ENCODE data around the gene CACNA2D3.

CACNA2D3 gene

DNA sequence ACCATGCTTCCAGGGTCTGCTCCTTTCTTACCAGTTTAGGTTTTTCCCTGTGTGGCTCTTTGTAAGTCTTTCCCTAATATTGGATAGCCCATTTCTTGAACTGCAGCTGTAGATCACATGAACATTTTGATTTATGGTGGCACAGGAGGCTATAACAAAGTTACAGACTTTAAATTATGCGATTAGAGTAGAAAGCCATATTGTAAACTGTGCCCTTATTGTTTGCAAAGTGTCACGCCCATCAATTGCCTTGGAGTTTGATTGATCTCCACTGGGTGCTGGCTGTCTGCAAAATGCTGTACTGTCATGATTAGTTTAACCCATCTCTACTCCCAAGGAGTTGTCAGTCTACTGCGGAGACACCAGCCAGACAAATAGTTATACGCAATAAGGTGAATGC is 110.3 kb downstream of the CACNA2D3 start:
- Mint-ChIP-seq H3K4me3 (no peak overlapping the region), H3K36me3 (ENCODE audit: low read depth) (no peaks in the 10 kb centered on the region), H3K27me3 (ENCODE audit: low read depth) (no peaks in the 10 kb centered on the region), H3K9me3 (no peaks in the 10 kb centered on the region), H3K27ac (no peak overlapping the region), H3K4me1 (ENCODE audit: low read depth) (no peaks in the 10 kb centered on the region)
- DNase-seq (ENCODE audit: low spot score): no peak

DNA sequence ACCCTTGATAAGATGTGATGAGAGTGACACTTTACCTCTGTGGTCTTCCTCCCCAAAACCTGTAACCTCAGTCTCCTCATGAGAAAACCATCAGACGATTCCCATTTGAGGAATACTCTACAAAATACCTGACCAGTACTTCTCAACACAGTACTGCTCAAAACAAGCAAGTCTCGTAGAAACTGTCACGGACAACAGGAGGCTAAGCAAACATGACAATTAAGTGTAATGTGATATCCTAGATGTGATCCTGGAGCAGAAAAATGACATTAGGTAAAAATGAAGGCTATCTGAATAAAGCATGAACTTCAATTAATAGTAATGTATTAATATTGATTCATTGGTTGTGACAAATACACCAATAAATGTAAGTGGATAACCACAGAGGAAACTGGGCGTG is 113.6 kb downstream of the CACNA2D3 start:
- Mint-ChIP-seq H3K36me3 (ENCODE audit: low read depth) (no peaks in the 10 kb centered on the region), H3K27me3 (ENCODE audit: low read depth) (no peaks in the 10 kb centered on the region), H3K9me3 (no peaks in the 10 kb centered on the region), H3K27ac (no peak overlapping the region), H3K4me1 (ENCODE audit: low read depth) (no peaks in the 10 kb centered on the region), H3K4me3 (no peak overlapping the region)
- no peak for DNase-seq (ENCODE audit: low spot score)

DNA sequence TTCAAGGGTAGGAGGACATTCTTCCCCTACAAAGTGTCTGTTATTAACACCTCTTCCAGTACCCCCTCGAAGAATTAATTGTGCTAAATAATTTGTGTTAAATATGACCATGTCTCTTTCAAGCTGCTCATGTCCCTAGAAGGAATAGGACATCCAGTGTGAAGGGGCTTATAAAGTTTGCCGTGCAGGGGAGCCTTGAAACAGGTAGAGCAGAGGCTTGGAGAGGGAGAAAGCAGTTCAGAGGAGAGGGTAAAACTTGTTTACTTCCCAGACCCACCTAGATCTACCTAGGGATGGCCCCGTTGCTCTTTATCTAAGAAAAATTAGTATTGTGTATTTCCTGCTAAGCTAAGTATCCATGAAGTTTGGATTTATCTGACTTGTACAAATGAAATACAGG is 114.8 kb downstream of the CACNA2D3 start:
- no peak overlapping the region for H3K27ac Mint-ChIP-seq

DNA sequence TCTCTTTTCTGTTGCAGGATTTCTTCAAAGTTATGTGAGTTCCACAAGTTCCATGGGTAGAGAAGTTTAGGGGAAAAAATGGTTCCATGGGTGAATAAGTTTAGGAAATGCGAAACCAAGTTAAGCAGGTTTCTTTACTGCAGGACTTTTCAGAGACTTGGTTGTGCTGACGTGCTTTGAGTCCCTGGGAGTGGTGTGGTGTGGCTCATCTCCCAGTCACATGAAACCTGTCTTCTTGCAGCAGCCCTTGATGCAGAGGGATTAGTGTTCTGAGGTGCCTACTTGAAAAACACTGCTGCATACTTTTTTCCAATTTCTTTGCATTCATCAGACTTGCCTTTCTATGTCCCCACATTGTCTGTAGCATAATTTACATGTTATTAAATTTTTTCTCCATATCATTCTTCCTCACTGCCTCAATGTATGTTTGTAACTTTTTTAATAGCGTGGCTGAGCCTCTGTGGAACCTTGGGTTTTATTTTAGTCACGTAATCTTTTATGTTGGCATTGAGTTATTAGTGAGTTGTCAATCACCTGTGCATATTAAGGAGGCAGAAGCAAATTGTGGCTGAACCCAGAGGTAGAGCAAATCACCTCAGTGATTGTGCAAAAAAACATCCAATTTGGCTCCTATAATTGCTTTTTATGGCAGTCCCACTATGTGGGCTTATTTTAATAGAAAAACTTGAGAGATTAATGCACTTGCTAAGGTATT is 115.6 kb downstream of the CACNA2D3 start:
- DNase-seq (ENCODE audit: low spot score): no peak
- Mint-ChIP-seq H3K4me1 (ENCODE audit: low read depth) (no peaks in the 10 kb centered on the region), H3K9me3 (no peaks in the 10 kb centered on the region), H3K27ac (no peak overlapping the region), H3K36me3 (ENCODE audit: low read depth) (no peaks in the 10 kb centered on the region), H3K27me3 (ENCODE audit: low read depth) (no peaks in the 10 kb centered on the region), H3K4me3 (no peak overlapping the region)

More for the DNA sequence above, 114.8 kb downstream of the CACNA2D3 start:
- Mint-ChIP-seq H3K36me3 (ENCODE audit: low read depth) (no peaks in the 10 kb centered on the region), H3K4me3 (no peak overlapping the region), H3K4me1 (ENCODE audit: low read depth) (no peaks in the 10 kb centered on the region), H3K27me3 (ENCODE audit: low read depth) (no peaks in the 10 kb centered on the region), H3K9me3 (no peaks in the 10 kb centered on the region)
- no peak for DNase-seq (ENCODE audit: low spot score)

DNA sequence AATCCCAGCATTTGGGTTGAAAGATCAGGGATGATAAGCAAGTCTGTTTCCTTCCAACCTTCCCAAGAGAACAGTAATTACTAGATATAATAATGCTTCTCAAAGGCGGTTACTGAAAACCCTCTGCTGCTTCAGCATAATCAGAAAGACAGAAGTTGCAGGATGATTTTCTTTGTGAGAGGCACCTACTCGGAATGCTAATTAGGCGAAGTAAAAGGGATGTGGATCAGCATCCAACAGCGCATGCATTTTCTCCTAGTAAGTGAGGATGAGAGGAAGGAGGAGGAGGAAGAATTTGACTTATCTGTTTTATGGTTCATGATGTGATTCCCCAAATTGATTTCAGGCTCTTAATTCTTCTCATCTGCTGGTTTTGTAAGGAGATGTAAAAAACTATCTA is 118.0 kb downstream of the CACNA2D3 start:
- Mint-ChIP-seq H3K27me3 (ENCODE audit: low read depth) (no peaks in the 10 kb centered on the region), H3K4me1 (ENCODE audit: low read depth) (no peaks in the 10 kb centered on the region), H3K9me3 (no peaks in the 10 kb centered on the region), H3K4me3 (no peak overlapping the region), H3K36me3 (ENCODE audit: low read depth) (no peaks in the 10 kb centered on the region), H3K27ac (no peak overlapping the region)
- DNase-seq (ENCODE audit: low spot score): no peak

DNA sequence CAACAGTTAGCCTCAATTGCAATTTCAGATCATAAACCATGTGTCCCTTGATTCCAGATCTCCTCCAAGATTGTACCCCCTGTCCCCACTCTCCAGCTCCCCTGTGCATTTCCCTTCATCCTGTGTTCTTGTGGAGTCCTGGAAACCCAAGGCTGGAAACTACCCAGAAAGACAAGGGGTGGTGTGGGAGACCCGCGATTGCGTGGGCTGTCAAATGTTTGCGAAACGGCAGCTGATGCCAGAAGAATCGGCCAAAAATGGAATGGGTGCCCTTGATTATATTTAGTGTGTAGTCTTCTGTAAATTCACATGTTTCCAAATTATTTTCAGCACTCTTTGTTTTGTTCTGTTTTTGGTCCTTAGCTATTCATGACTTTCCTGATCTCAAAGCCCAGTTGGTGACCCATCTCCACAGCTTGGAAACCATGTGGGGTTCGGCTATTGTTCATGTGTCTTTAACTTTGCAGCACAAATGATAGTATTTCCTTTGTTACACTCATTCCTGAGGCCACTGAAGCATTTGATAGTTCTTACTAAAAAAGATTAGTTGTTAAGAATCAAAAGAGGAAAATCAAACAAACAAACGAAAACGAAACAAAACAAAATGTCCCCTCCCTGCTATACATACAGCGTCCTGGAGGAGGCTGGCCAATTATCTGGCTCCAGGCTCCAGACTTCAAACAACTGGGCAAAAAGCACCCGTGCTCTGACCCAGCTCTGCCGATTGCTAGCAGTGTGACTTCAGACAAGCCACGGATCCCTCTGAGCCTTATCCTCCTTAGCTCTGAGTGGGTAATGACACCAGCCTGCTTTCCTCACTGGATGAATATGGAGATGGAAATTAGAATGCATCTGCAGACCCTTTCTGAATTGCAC is 120.9 kb downstream of the CACNA2D3 start:
- Mint-ChIP-seq H3K4me1 (ENCODE audit: low read depth) (no peaks in the 10 kb centered on the region), H3K9me3 (no peaks in the 10 kb centered on the region), H3K4me3 (no peak overlapping the region), H3K27ac (no peak overlapping the region), H3K36me3 (ENCODE audit: low read depth) (no peaks in the 10 kb centered on the region), H3K27me3 (ENCODE audit: low read depth) (no peaks in the 10 kb centered on the region)
- DNase-seq (ENCODE audit: low spot score): no peak

DNA sequence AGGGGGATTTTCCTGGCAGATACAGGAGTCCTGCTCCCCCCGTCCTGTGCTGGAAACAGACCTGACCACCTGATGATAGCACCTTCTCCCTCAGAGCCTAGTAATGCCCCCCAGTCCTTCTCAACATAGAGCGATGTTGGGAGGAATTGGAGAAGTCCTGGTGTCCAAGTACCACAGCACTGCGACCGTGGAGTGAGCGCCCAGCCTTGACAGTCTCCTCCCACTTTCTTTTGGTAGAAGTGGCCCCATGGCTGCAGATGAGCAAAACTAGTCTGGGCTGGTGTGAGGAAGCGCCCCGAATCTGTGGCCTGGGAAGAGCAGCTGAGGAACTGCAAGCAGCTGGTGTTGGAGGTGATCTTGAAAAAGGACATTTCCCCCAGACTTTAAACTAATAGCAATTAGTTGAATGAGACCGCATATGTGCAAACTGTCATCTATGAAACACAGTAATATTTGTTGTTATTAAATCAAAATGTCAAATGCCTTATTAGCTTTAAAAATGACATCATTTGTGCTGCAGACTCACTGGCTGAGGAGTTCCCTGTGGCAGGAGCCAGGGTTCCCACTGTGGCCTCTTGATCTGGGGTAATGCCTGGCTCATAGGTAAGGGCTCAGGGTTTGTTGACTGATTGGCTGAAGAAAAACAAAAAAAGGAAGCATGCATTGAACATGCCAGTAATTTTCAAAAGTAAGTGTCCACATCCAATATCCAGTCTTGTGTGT is 121.8 kb downstream of the CACNA2D3 start:
- H3K4me3 Mint-ChIP-seq: no peak overlapping the region
- H3K27me3 Mint-ChIP-seq (ENCODE audit: low read depth): no peaks in the 10 kb centered on the region
- H3K9me3 Mint-ChIP-seq: no peaks in the 10 kb centered on the region
- H3K36me3 Mint-ChIP-seq (ENCODE audit: low read depth): no peaks in the 10 kb centered on the region
- no peaks in the 10 kb centered on the region for H3K4me1 Mint-ChIP-seq (ENCODE audit: low read depth)
- no peak for DNase-seq (ENCODE audit: low spot score)
- H3K27ac Mint-ChIP-seq: no peak overlapping the region

DNA sequence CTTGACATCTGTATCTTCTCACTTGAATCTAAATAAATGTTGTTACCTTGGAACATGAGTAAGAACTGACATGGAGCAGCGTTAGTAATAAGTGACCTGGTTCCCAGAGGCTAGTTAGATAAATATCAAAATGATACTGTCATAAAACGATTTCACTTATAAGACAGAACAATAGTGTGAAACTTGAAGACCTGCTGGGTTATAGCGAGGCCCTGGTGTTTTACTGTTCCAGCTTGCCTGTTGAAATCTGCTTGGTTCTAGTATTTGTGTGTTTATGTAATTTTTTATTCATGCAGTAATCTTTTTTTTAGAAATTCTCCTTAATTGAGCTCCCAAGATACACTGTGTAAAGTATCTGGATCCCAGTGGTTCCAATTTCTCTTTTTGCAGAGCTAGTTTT is 129.4 kb downstream of the CACNA2D3 start:
- Mint-ChIP-seq H3K27me3 (ENCODE audit: low read depth) (no peaks in the 10 kb centered on the region), H3K36me3 (ENCODE audit: low read depth) (no peaks in the 10 kb centered on the region), H3K4me1 (ENCODE audit: low read depth) (no peaks in the 10 kb centered on the region), H3K4me3 (no peak overlapping the region), H3K27ac (no peak overlapping the region), H3K9me3 (no peaks in the 10 kb centered on the region)
- DNase-seq (ENCODE audit: low spot score): no peak

DNA sequence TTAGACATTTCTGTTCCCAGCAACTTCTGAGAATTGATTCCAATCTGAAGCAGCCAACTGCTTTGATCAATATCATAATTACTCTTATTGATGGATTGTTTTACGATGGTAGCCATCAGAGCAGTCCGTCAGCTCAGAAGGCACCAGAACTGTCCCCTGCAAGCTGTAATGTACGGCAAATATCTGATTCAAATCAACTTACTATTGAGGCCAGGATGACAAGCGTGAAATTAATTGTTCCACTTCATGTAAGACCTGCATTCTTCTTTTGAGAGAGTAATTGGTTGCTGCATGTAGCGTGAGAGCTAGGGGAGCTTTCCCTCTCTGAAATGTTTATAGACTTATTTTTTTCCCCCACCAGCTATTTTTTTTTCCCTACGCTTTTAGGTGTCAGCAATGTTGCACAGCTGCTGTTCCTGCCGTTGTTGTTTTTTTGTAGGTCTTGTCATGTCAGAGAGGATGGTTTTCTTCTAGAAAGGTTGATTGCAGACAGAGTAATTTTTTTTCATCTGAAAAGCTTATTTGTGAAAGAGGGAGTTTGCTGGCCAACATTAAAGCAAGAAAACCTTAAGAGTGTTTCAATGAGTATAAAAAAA is 134.9 kb downstream of the CACNA2D3 start:
- Mint-ChIP-seq H3K27me3 (ENCODE audit: low read depth) (no peaks in the 10 kb centered on the region), H3K27ac (no peak overlapping the region), H3K4me1 (ENCODE audit: low read depth) (no peaks in the 10 kb centered on the region), H3K4me3 (no peak overlapping the region), H3K9me3 (no peaks in the 10 kb centered on the region), H3K36me3 (ENCODE audit: low read depth) (no peaks in the 10 kb centered on the region)
- DNase-seq (ENCODE audit: low spot score): no peak

DNA sequence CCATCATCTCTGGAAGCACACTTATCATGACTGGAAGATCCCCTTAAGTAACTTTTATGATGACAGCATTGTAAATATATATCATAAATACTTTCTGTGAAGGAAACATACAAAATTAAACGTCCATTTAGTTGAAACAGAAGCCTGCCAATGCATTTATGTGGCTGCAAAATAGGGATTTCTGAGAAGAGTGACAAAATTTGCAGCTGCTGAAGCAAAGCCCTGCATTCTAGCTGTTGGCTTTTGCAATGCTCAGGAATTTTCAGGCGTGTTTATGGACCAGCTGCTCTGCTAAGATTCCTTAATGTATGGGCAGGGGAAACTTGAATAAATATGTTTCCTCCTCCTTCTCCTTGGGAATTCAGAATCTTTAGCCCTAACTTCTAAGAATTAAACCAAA is 137.3 kb downstream of the CACNA2D3 start:
- DNase-seq (ENCODE audit: low spot score): no peak
- no peaks in the 10 kb centered on the region for H3K27me3 Mint-ChIP-seq (ENCODE audit: low read depth)
- no peak overlapping the region for H3K4me3 Mint-ChIP-seq
- H3K4me1 Mint-ChIP-seq (ENCODE audit: low read depth): no peaks in the 10 kb centered on the region
- H3K36me3 Mint-ChIP-seq (ENCODE audit: low read depth): no peaks in the 10 kb centered on the region
- H3K27ac Mint-ChIP-seq: no peak overlapping the region
- no peaks in the 10 kb centered on the region for H3K9me3 Mint-ChIP-seq

DNA sequence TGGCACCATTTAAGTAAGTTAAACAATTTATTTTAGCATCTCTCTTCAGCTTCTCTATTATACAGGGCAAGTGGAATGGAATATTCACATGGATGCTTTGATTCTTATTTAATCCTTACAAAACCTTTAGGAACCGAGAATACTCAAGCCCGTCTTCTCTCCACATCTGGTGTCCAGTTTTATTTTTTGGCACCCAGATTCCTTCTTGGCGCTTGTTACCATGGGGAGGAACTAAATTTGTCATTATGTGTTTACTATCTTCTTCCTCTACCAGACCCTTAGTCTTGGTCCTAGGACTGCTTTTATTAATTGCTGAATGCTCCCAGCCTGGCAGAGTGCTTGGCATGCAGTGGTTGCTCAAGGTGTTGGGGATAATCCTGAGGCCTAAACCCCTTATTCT is 138.8 kb downstream of the CACNA2D3 start:
- DNase-seq (ENCODE audit: low spot score): no peak
- Mint-ChIP-seq H3K27ac (no peak overlapping the region), H3K4me3 (no peak overlapping the region), H3K9me3 (no peaks in the 10 kb centered on the region), H3K27me3 (ENCODE audit: low read depth) (no peaks in the 10 kb centered on the region), H3K4me1 (ENCODE audit: low read depth) (no peaks in the 10 kb centered on the region), H3K36me3 (ENCODE audit: low read depth) (no peaks in the 10 kb centered on the region)

DNA sequence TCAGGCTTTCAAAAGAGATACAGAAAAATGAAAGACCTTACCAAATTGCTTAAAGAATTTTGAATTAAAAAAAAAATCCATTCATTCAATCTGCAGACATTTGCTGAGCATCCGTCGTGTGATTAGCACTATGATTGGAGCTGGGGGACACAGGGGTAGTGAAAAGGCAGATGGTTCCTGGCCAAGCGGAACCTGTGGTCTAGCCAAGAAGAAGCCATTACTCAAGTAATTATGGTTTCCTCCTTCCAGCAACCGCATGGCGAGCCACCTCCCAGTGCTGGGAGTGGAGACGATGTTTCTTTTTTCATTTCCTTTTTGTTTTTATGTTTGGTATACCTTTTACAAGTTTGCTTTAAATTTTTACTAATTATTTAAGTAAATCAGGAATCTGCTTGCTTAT is 140.2 kb downstream of the CACNA2D3 start:
- Mint-ChIP-seq H3K9me3 (no peaks in the 10 kb centered on the region), H3K27me3 (ENCODE audit: low read depth) (no peaks in the 10 kb centered on the region), H3K4me1 (ENCODE audit: low read depth) (no peaks in the 10 kb centered on the region)

DNA sequence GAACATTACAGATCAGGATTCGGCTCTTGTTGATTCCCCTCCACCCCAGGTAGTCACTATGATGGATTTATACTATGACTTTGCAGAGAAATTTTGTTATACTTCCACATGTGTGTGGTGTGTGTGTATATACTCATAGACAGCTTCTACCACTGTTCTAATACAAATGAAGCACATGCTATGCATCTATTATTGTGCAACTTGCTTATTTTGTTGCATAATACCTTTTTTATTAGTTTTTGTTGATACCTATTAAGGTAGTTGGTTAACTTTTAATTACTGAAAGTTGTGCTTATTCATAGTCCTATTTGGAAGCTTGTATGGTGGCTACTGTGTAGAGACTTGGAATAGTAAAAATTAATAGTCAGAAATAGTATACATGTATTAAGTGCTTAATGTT is 140.6 kb downstream of the CACNA2D3 start:
- no peaks in the 10 kb centered on the region for H3K9me3 Mint-ChIP-seq
- no peak for DNase-seq (ENCODE audit: low spot score)
- H3K36me3 Mint-ChIP-seq (ENCODE audit: low read depth): no peaks in the 10 kb centered on the region
- no peaks in the 10 kb centered on the region for H3K4me1 Mint-ChIP-seq (ENCODE audit: low read depth)
- H3K4me3 Mint-ChIP-seq: no peak overlapping the region
- H3K27me3 Mint-ChIP-seq (ENCODE audit: low read depth): no peaks in the 10 kb centered on the region
- H3K27ac Mint-ChIP-seq: no peak overlapping the region

More for the DNA sequence above, 140.2 kb downstream of the CACNA2D3 start:
- no peak for DNase-seq (ENCODE audit: low spot score)
- H3K4me3 Mint-ChIP-seq: no peak overlapping the region
- no peak overlapping the region for H3K27ac Mint-ChIP-seq
- no peaks in the 10 kb centered on the region for H3K36me3 Mint-ChIP-seq (ENCODE audit: low read depth)

DNA sequence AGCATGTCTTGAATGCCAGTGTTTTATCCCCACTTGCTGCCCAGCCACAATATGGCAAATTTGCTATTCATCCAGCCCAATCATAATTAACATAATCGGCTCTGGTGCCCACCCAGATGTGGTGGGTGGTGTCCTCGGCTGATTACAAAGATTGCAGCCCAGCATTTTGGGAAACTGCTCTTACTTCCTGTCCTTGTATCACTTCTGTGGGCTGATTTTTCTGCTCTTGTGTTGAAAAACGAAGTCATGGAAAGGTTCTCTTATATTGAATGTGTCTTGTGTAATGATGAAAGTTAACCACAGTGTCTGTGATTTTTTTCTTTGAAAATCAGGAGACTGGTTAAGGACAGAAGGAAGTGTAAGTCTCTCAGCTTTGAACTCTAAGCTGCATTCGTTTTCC is 141.7 kb downstream of the CACNA2D3 start:
- Mint-ChIP-seq H3K4me1 (ENCODE audit: low read depth) (no peaks in the 10 kb centered on the region), H3K27me3 (ENCODE audit: low read depth) (no peaks in the 10 kb centered on the region), H3K4me3 (no peak overlapping the region)

More for the DNA sequence above, 141.7 kb downstream of the CACNA2D3 start:
- Mint-ChIP-seq H3K36me3 (ENCODE audit: low read depth) (no peaks in the 10 kb centered on the region), H3K27ac (no peak overlapping the region), H3K9me3 (no peaks in the 10 kb centered on the region)
- no peak for DNase-seq (ENCODE audit: low spot score)
